KOPT-K1 (cell line): ENCODE data around the gene TNFSF10.
A peak's percentile ranks its signal among the peaks of the same experiment; 100 is the strongest.
"Not testable (repeated sequence)": the region's sequence is repeated elsewhere in the genome, so short reads cannot be mapped to it uniquely, and the experiment has no call there.

Source experiments
- H3K27ac ChIP-seq: fragments of 200-600 bp; sonication (generic); 2 replicates; pipeline ENCODE4 v1.5.1; 2016; ENCODE audit warnings: antibody characterized with exemption, mild to moderate bottlenecking, low read depth, low read length; ENCODE audit not compliant: poor library complexity, severe bottlenecking
- H3K36me3 ChIP-seq: fragments of 200-600 bp; sonication (generic); 2 replicates; pipeline ENCODE4 v1.5.1; 2017; ENCODE audit warnings: antibody characterized with exemption, mild to moderate bottlenecking, low read length, moderate library complexity; ENCODE audit not compliant: insufficient read depth
- H3K9me3 ChIP-seq: fragments of 200-600 bp; sonication (generic); 2 replicates; pipeline ENCODE4 v1.5.1; 2017; ENCODE audit warnings: antibody characterized with exemption, low read length, mild to moderate bottlenecking; ENCODE audit not compliant: insufficient read depth, poor library complexity, severe bottlenecking

TNFSF10 gene

DNA sequence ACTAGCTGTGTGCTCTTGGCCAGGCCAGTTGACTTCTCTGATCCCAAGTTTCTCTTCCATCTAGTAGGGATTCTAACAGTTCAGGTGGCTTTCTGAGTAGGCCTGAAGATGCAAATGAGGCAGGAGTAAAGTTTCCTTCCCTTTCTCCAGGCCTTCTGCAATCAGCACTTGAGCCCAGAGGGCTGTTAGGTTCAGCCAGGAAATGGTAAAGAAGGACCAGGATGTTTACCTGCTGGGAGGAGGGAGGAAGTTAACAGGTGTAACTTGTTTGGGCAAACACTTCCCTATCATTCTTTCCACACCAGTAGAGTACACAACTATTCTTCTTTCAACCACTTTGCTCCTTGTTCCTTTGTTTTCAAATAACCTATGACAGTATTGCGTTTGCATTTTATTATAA, 13.3 kb upstream of the TNFSF10 start:
- H3K27ac ChIP-seq: peak overlapping the region; percentile 73

DNA sequence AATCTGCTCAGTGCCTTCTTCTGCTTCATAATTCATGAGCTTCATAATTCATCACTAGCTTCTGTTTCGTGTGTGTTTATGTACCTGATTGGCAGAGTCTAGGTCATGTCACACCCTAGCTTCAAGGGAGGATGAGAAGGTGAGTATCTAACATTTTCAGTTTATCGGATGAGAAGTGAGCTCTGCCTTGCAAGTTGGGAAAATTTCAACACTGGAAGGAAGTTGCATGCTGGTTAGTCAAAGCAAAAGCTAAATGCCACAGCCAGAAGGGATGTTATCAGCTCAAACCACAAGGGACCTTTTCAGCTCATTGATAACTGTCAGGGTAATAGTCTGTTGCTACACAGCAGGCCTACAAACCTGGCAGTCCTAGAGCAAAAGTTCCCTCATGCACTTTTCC, 7.3 kb upstream of the TNFSF10 start:
- H3K27ac ChIP-seq: peak overlapping the region; percentile 68
- H3K36me3 ChIP-seq: no peaks in the 10 kb centered on the region

More for the DNA sequence above, 13.3 kb upstream of the TNFSF10 start:
- no peaks in the 10 kb centered on the region for H3K36me3 ChIP-seq
- H3K9me3 ChIP-seq: peaks cover 22% of the 10 kb centered on the region

DNA sequence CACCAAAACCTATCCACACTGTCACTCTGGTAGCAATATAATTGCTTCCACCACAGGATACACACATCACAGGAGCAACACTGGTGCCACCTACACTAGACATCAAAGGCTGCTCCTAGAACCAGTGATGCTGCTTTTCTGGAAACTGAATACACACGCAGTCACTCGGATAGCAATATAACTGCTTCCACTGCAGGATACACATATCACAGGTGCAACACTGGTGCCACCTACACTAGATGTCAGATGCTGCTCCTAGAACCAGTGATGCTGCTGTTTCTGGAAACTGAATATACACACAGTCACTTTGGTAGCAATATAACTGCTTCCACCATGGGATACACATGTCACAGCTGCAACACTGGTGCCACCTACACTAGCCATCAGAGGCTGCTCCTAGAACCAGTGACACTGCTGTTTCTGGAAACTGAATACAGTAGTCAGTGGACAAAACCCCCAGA, 6.9 kb upstream of the TNFSF10 start:
- H3K9me3 ChIP-seq: peaks cover 7% of the 10 kb centered on the region
- peak overlapping the region; percentile 68 for H3K27ac ChIP-seq
- H3K36me3 ChIP-seq: no peaks in the 10 kb centered on the region

More for the DNA sequence above, 7.3 kb upstream of the TNFSF10 start:
- peaks cover 11% of the 10 kb centered on the region for H3K9me3 ChIP-seq

DNA sequence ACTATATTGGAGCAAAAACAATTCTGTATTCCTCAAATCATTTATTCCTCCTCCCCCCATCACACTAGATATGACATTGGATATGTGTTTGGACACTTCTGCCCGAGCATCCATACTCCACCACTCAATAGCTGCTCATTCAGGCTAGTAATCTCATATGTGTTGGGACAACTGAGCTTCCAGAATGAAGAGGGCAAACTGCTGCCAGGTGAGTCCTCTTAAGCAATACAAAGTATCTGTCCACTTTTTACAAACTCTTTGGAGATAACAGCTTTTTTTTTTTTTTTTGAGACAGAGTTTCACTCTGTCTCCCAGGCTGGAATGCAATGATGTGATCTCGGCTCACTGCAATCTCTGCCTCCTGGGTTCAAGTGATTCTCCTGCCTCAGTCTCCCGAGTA, 5.4 kb upstream of the TNFSF10 start:
- no peaks in the 10 kb centered on the region for H3K9me3 ChIP-seq
- H3K27ac ChIP-seq: no peak overlapping the region
- no peaks in the 10 kb centered on the region for H3K36me3 ChIP-seq

DNA sequence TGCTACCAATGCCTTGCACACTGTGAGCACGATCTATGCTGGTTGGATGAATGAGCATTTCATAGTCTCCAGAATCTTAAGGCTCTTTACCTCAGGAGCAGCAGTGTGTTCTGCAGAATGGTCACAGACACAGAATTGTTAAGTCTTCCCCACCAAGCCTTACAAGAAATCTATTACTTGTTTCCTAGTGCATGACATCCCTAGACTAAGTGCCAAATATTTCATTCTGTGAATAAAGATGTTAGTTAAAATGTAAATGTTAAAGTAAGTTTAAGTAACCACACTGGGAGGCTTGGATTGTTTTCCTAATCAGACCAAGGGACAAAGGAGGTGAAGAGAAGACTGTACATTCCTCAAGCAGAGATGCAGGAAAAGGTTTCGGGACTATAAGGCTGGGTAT, 4.1 kb upstream of the TNFSF10 start:
- Histone ChIP-seq H3K36me3 (no peaks in the 10 kb centered on the region), H3K27ac (no peak overlapping the region), H3K9me3 (no peaks in the 10 kb centered on the region)

DNA sequence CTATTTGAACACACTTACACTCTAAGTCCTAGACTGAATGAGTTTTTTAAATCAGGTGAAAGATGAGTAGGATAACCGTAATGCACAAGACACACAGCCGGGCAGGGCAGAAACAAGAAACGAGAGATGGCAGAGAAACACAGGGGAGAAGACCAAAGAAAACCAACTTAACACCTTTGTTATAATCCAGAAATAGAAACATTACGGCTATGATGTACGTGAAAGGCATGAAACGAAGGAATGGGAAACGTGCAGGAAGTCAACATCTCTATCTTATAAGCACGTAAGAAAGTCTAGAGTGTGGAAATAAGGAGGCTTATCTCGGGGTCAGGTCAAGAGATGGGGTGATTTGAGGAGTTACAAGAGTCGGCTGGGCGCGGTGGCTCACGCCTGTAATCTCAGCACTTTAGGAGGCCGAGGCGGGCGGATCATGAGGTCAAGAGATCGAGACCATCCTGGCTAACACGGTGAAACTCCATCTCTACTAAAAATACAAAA, 1.9 kb upstream of the TNFSF10 start:
- Histone ChIP-seq H3K9me3 (no peaks in the 10 kb centered on the region), H3K27ac (peak overlapping the region; percentile 97), H3K36me3 (no peaks in the 10 kb centered on the region)

DNA sequence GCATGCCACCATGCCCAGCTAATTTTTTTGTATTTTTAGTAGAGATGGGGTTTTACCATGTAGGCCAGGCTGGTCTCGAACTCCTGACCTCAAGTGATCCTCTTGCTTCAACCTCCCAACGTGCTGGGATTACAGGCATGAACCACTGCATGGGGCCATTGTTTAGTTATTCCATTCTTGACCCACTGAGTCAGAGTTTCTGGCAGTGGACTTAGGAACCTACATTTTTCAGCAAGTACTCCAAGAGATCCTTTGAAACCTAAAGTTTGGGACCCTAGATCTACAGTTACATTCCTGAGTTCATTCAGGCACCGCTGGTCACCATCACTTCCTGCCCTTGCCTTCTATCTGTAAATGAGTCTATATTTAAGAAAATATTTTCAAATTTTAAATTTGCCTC, 1.4 kb upstream of the TNFSF10 start:
- 0 out of 2 replicates have a peak, but pooled peaks cover 2% of the 10 kb centered on the region for H3K36me3 ChIP-seq
- H3K27ac ChIP-seq: peak overlapping the region; percentile 97
- no peaks in the 10 kb centered on the region for H3K9me3 ChIP-seq

DNA sequence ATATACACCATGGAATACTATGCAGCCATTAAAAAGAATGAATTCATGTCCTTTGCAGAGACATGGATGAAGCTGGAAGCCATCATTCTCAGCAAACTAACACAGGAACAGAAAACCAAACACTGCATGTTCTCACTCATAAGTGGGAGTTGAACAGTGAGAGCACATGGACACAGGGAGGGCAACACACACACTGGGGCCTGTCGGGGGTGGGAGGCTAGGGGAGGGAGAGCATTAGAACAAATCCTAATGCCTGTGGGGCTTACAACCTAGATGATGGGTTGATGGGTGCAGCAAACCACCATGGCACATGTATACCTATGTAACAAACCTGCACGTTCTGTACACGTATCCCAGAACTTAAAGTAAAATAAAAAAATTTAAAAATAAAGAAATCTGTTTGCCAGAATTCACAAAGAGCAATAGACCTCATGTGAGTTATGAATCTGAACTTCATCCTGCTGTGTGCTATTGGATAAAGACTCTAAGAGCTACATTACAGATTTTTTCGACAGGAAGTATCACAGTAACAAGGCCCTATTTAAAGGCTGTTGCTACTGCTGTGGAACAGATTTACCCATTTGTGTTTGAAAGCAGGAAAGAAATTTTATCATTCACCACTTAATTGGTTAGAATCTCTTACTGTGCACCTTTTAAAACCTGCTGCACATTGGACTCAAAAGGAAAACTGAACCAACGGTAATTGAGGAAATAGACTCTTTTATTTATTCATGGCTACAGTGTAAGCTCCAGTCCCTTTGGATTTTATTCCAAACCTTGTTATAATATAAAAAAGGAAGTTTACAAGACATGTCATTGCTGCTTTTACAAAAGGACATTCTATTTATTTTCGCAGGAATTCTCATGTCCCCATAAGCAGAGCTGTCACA, 1.1 kb downstream of the TNFSF10 start:
- H3K27ac ChIP-seq: peak overlapping the region; percentile 97
- H3K9me3 ChIP-seq: not testable (repeated sequence)

DNA sequence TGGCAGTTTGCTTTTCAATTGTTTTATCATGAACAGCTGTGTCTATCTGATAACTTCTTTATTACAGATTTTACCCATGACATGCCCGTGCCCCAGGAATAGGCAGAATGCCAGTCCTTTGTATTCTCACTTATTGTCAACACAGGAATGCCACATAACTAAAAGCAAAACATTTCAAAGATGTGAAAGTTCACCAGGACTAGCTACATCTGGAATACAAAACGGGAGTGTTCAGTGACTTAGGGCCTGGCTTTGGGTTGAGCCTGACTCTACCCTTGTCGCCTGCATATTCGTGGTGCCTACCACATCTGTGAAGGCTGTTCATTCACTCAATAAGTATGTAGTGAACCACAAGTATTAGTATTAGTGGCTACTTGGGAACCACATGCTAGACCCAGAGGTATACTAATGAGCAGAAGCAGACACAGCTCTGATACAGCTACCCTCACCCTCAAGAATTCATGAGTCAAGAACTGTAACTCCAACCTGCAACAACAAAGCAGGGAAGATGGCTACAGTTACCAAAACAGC, 2.9 kb downstream of the TNFSF10 start:
- H3K27ac ChIP-seq: peak overlapping the region; percentile 97
- H3K36me3 ChIP-seq: peaks cover 18% of the 10 kb centered on the region
- no peaks in the 10 kb centered on the region for H3K9me3 ChIP-seq

More for the DNA sequence above, 1.1 kb downstream of the TNFSF10 start:
- H3K36me3 ChIP-seq: peaks cover 12% of the 10 kb centered on the region; the same call in 1 of the 2 replicates

DNA sequence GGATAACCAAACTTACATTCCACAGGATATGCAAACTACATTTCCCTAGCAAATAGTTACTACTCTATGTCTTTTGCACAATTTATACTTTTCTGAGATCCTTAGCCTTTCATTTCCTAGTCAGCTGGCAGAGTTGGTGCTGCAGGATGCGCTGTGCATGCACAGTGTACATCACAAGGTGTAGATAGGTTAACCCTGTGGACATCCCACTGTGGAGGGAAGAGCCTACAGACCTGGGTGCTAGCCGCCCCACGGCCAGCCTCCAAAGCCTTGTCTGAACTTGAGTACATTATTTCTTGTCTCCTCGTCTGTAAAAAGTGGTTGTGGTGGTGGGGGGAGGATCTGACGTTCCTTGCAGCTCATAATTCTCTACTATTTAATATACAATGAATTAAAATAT, 3.5 kb downstream of the TNFSF10 start:
- Histone ChIP-seq H3K36me3 (peaks cover 24% of the 10 kb centered on the region), H3K9me3 (no peaks in the 10 kb centered on the region), H3K27ac (peak overlapping the region; percentile 97)

DNA sequence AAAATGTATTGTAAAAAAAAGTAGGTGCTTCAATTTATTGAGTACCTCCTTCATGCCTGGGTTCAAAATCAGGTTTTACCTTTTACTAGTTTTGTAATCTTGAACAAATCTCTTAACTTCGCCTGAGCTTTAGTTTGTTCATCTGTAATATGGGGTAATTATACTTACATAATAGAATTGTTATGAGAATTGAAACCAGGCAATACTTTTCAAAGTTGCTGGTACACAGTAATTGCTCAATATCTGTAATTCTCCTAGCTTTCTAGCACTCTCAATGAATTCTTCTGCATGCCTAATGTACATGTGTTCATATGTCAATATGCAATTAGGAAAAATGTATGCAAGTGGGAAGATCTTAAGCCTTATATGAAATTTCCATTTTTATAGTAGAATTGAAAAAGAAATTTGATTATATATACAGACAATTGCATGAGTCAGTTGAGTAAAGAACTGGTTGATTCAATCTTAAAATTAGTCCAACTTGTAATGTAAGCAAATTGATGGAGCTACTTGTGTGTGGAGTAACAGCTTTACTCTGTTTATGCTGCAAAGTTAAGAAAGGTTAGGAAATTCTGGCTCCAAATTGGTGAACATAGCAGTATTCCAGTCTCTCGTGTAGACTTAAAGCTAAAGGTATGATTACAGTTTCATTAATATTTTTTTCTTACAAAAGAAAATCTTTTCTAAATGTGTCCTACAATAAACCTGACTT, 4.1 kb downstream of the TNFSF10 start:
- H3K9me3 ChIP-seq: no peaks in the 10 kb centered on the region

DNA sequence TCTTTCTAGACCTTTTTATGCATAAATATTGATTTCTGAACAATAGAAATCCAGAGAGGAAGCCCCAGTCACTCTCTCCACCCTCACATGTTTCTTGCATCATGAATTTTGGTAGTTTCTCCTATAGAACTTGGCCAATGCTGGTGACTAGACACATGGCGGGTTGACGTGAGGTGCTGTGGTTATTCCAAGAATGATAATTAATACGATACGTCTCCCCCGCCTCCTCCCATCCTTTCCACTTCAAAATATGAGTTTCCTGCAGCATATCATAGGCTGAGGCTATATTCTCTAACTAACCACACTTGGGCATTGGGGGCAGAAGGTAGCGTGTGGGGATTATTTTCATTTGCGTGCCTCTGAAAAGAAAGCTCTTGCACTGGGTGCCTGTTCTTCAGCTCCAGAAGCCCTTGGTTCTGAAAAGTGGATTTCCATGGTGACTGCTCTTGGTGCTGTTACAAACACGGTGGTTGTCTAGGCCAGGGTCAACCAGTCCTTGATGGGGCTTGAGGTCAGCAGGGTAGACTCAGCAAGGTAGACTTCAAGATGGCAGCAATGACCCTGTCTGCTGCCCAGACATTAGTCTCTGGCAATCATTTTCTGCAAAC, 5.3 kb downstream of the TNFSF10 start:
- H3K36me3 ChIP-seq: peaks cover 42% of the 10 kb centered on the region
- H3K27ac ChIP-seq: peak overlapping the region; percentile 97
- no peaks in the 10 kb centered on the region for H3K9me3 ChIP-seq

More for the DNA sequence above, 4.1 kb downstream of the TNFSF10 start:
- Histone ChIP-seq H3K27ac (peak overlapping the region; percentile 97), H3K36me3 (peaks cover 31% of the 10 kb centered on the region)

DNA sequence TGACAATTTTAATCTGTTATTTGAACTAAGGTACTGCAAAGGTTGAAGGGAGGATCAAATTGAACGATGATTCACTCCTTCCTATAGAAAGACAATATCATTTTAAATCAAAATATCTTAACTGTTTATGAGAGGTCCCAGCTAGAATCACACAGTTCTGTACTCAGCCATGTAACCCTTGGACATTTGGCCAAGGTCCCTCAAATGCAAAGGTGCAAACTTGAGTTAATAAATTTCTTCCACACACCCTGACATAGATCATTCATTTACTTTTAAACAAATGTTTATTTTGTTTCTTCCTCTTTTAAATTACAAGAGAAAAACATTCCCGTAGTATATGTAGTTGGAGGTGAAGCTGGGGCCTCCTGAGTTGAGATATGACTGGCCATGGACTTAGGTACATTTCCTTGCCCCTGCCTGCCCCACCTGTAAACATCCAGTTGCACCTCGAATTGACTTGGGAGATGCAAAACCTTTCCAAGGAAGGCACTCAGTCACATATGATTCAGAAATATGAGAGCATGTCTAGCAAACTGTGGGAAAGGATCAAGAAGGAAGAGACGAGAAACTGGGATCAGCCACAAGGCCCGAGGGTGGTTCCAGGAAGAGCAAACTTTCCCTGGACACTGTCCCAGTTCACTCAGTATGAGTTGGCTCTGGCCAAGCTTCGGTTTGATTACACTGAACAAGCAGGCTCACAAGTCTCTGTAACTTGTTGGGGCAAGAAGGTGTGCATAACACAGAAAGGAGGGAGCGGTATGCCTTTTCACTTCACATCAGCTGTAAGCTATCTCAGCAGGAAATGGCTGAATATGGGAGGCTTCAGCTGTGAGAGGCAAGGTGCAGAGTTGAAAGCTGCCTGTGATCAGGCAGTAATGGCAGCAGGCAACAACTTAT, 6.7 kb downstream of the TNFSF10 start:
- Histone ChIP-seq H3K27ac (peak overlapping the region; percentile 97), H3K36me3 (peaks cover 54% of the 10 kb centered on the region), H3K9me3 (no peaks in the 10 kb centered on the region)
